Prostate gland (tissue), 2 donors: ENCODE measurements around the gene OR56A3. TPM values are rescaled to one million over a fixed set of nuclear protein-coding genes. Genes with fewer than 3 reads are reported as not detected.

ENCODE experiments used
- DNase-seq: peaks from one replicate; pipeline ENCODE4 v3.0.0-alpha.2; 2019; ENCODE audit warnings: low spot score
- H3K27ac ChIP-seq, 2 donors: fragments of 200-600 bp; sonication (generic); 2 replicates each; pipeline ENCODE4 v1.5.1; 2017 to 2019
- H3K27me3 ChIP-seq: fragments of 200-600 bp; sonication (generic); replicated peaks from 2 replicates; pipeline ENCODE4 v1.5.1; 2019; ENCODE audit not compliant: insufficient read depth
- H3K36me3 ChIP-seq, 2 donors: fragments of 200-600 bp; sonication (generic); 1 replicate in 1 of 2; 2 replicates in 1 of 2; pipeline versions ENCODE4 v1.5.1 to v1.8.1; 2017 to 2019
- H3K4me1 ChIP-seq: fragments of 200-600 bp; sonication (generic); replicated peaks from 2 replicates; pipeline ENCODE4 v1.5.1; 2019
- H3K4me3 ChIP-seq, 2 donors: fragments of 200-600 bp; sonication (generic); 2 replicates each; pipeline ENCODE4 v1.5.1; 2017 to 2019
- H3K9me3 ChIP-seq: fragments of 200-600 bp; sonication (generic); 2 replicates; pipeline ENCODE4 v1.5.1; 2017
- POLR2A ChIP-seq: fragments of 450-650 bp; IDR thresholded peaks from one replicate; pipeline ENCODE4 v1.6.1; 2016; ENCODE audit warnings: antibody characterized with exemption, mild to moderate bottlenecking
- POLR2AphosphoS5 ChIP-seq: sonication (generic); formaldehyde crosslinking; IDR thresholded peaks from one replicate; pipeline ENCODE4 v1.6.1; 2017; ENCODE audit warnings: antibody characterized with exemption
- WGBS: methylation state at CpG from one replicate; pipeline ENCODE4 v1.1.5; 2018; 5-methylcytosine and 5-hydroxymethylcytosine counted together
- intact Hi-C: fragments of 100-400 bp; cut with DNase I; formaldehyde crosslinking; loops from one replicate; pipeline ENCODE4 v1.14.2; 2022
- total RNA-seq, 2 donors: library from RNA; depleted of rRNA; stranded (reverse); fragments of >200 nt; gene quantifications; one replicate each; pipeline ENCODE4 v1.1.0, GENCODE V29; 2016
- TF ChIP-seq, protein P1 (sequence below), 4 experiments: fragments of 200-600 bp in 2 of 4; fragments of 450-650 bp in 2 of 4; sonication (generic) in 2 of 4; IDR thresholded peaks; 1 replicate in 3 of 4; 2 replicates in 1 of 4; pipeline ENCODE4 v1.5.1; 2016 to 2019; ENCODE audit warnings: antibody characterized with exemption in 4 of 4, mild to moderate bottlenecking in 2 of 4, moderate library complexity in 2 of 4

The OR56A3 gene, protein sequence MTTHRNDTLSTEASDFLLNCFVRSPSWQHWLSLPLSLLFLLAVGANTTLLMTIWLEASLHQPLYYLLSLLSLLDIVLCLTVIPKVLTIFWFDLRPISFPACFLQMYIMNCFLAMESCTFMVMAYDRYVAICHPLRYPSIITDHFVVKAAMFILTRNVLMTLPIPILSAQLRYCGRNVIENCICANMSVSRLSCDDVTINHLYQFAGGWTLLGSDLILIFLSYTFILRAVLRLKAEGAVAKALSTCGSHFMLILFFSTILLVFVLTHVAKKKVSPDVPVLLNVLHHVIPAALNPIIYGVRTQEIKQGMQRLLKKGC
- under 1 TPM in 1 of 2 donors, not detected in 1; 0.11 TPM for total RNA-seq

DNA sequence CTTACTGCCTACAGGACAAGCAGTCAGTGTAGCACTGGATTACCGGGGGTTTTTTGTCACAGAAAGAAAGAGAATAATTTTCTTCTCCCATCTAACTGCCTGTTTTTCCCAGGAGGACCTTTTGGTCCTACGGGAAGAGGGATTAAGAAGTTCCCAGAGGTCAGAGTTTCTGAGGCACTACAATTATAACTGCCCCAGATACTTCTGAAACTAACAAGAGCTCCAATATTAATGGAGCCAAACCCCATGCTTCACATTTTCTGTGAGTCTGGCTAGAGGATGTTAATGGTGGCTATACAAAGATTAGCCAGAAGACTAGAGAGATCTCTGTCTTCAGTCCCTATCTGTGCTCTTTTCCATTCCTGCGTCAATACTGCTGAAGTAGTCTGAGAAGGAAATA lies at the start of gene OR56A3:
Gene OR56A3 (plus strand): TSS at position 301 of the 400 bp plus-strand sequence. CDS start 5,096 bp downstream, outside the sequence.
- H3K27ac ChIP-seq: no peak within 1 kb of the TSS
- TF ChIP-seq POLR2AphosphoS5: no peak
- TF ChIP-seq POLR2A: no peak
- TF ChIP-seq, protein P1, sequence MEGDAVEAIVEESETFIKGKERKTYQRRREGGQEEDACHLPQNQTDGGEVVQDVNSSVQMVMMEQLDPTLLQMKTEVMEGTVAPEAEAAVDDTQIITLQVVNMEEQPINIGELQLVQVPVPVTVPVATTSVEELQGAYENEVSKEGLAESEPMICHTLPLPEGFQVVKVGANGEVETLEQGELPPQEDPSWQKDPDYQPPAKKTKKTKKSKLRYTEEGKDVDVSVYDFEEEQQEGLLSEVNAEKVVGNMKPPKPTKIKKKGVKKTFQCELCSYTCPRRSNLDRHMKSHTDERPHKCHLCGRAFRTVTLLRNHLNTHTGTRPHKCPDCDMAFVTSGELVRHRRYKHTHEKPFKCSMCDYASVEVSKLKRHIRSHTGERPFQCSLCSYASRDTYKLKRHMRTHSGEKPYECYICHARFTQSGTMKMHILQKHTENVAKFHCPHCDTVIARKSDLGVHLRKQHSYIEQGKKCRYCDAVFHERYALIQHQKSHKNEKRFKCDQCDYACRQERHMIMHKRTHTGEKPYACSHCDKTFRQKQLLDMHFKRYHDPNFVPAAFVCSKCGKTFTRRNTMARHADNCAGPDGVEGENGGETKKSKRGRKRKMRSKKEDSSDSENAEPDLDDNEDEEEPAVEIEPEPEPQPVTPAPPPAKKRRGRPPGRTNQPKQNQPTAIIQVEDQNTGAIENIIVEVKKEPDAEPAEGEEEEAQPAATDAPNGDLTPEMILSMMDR (IDR thresholded peaks at IDR 0.05): no peak
- intact Hi-C loops: no loop called here
- no peaks in the 10 kb centered on the region for H3K27me3 ChIP-seq
- no peaks in the 10 kb centered on the region for H3K9me3 ChIP-seq
- 88% methylated on average over 3 of the region's 3 CpGs for WGBS
- H3K4me3 ChIP-seq: no peak within 1 kb of the TSS
- H3K36me3 ChIP-seq: no peaks in the 10 kb centered on the region
- no peak for DNase-seq
- H3K4me1 ChIP-seq: no peaks in the 10 kb centered on the region

DNA sequence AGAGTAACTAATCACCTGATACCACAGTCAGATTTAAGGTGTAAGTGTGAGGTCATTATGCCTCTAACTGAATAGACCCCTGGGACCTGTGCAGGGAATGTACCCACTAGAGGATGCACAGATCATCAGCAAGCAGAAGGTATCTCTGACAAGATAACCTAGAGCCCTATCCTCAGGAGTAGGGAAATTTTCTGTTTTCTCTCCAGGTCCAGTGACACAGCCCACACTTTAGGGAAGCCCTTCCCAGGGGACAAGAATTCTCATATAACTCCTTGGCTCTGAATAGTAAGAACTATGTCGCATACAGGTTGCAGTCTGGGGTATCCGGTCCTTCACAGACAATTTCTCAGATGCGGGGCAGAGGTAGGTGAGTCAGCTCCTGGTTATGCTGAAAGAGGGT lies 49.1 kb upstream of the OR56A3 start, which contains the start of gene OR52E5:
Gene OR52E5 (plus strand): TSS at position 301 of the 400 bp plus-strand sequence. CDS start 7,569 bp downstream, outside the sequence.
- Histone ChIP-seq H3K9me3 (no peaks in the 10 kb centered on the region), H3K4me1 (no peaks in the 10 kb centered on the region), H3K27me3 (no peaks in the 10 kb centered on the region), H3K27ac (no peak within 1 kb of the TSS), H3K4me3 (no peak within 1 kb of the TSS), H3K36me3 (no peaks in the 10 kb centered on the region)
- DNase-seq: no peak
- TF ChIP-seq, protein P1 (IDR thresholded peaks at IDR 0.05): no peak
- TF ChIP-seq POLR2AphosphoS5 (no peak), POLR2A (no peak)
- WGBS: 82% methylated on average over 3 of the region's 3 CpGs
- intact Hi-C loops: no loop called here

DNA sequence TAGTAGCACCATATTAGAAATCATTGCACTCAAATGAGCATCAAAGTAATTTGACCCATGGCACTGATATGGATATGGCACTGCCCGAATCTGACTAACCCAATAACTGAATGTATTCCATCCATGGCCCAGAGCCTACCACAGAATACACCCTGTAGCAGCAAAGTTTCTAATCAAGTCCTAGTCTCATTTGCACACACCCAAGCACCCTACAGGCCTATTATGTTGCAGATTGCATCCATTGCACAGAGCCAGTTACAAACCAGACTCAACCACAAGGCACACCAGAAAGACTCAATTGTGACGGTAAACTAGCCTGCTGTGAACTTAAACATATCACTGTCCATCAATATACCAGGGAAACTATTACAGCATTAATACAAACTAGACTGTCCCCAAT lies 42.5 kb upstream of the OR56A3 start:
- intact Hi-C loops: no loop called here
- WGBS: 94% methylated on average over 2 of the region's 2 CpGs

DNA sequence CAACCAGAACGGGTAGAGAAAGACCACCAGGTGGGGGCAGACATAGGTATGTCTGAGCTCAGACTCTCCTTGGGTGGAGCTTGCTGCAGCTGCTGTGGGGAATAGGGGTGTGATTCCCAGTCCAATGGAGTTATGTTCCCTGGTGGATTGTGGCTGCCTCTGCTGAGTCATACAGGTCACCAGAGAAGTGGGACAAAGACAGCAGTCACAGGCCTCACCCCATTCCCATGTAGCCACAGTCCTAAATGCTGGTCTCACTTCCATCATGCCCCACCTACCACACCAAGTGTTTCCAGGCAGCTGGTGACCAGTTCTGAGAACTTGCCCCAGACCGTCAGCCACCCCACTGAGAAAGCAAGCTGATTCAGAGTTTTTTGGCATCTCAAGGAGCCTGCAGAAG lies 31.5 kb upstream of the OR56A3 start:
- H3K9me3 ChIP-seq: no peaks in the 10 kb centered on the region
- H3K36me3 ChIP-seq: no peaks in the 10 kb centered on the region
- no peak overlapping the region for H3K27ac ChIP-seq
- TF ChIP-seq, protein P1 (IDR thresholded peaks at IDR 0.05): no peak
- TF ChIP-seq POLR2A (no peak), POLR2AphosphoS5 (no peak)
- H3K27me3 ChIP-seq: no peaks in the 10 kb centered on the region
- H3K4me1 ChIP-seq: no peaks in the 10 kb centered on the region
- DNase-seq: no peak
- WGBS: 80% methylated on average over 2 of the region's 2 CpGs
- intact Hi-C loops: no loop called here
- no peak overlapping the region for H3K4me3 ChIP-seq

More for the DNA sequence above, 42.5 kb upstream of the OR56A3 start:
- Histone ChIP-seq H3K27me3 (no peaks in the 10 kb centered on the region), H3K36me3 (no peaks in the 10 kb centered on the region), H3K27ac (no peak overlapping the region), H3K9me3 (no peaks in the 10 kb centered on the region), H3K4me3 (no peak overlapping the region), H3K4me1 (no peaks in the 10 kb centered on the region)
- no peak for DNase-seq
- TF ChIP-seq, protein P1 (IDR thresholded peaks at IDR 0.05): no peak
- TF ChIP-seq POLR2A (no peak), POLR2AphosphoS5 (no peak)
